ENCODE data around the gene ZNF428.
A peak's percentile ranks its signal among the peaks of the same experiment; 100 is the strongest.
"Not testable (repeated sequence)": the region's sequence is repeated elsewhere in the genome, so short reads cannot be mapped to it uniquely, and the experiment has no call there.

The ZNF428 gene, protein sequence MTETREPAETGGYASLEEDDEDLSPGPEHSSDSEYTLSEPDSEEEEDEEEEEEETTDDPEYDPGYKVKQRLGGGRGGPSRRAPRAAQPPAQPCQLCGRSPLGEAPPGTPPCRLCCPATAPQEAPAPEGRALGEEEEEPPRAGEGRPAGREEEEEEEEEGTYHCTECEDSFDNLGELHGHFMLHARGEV

DNA sequence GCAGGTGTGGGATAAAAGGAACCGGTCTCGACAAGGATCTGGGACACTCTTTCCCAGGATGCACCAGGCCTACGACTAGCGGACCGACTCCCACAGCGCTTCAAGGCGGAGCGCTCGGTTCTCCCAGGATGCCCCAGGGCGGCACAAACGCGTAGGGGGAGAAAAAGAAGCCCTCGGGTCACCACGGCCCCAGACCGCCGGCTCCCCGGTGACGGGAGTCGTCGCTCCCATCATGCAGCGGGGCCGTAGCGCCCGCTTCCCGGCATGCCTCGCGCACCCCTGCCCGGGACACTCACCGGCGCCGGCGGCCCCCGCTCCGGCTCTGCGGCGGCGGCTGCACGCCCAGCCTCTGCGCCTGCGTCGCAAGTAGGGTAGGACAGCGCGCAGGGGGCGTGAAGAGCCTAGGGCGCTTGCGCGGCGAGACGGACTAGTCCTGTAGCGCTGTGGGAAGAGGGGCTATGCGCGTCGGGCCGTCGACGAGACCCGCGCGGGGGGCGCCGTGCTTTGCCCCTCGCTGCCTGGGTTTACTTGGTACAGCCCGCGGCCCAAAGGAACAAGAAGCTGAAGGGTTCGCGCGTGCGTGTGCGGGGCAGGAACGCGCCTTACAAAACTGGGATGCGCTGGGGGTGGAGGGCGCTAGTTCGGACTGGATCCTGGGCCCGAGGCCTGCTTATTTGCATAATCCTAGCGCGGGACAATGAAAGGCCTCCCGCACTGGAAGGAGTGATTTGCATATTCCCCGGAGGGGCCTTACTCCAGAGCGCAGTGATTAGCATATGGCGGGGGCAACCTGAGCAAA, at the start of gene ZNF428:
TSS of gene ZNF428 (minus strand) at position 368 of the 799 bp plus-strand sequence. CDS start 5,325 bp downstream, outside the sequence.
- peak; percentile 71 for DNase-seq

DNA sequence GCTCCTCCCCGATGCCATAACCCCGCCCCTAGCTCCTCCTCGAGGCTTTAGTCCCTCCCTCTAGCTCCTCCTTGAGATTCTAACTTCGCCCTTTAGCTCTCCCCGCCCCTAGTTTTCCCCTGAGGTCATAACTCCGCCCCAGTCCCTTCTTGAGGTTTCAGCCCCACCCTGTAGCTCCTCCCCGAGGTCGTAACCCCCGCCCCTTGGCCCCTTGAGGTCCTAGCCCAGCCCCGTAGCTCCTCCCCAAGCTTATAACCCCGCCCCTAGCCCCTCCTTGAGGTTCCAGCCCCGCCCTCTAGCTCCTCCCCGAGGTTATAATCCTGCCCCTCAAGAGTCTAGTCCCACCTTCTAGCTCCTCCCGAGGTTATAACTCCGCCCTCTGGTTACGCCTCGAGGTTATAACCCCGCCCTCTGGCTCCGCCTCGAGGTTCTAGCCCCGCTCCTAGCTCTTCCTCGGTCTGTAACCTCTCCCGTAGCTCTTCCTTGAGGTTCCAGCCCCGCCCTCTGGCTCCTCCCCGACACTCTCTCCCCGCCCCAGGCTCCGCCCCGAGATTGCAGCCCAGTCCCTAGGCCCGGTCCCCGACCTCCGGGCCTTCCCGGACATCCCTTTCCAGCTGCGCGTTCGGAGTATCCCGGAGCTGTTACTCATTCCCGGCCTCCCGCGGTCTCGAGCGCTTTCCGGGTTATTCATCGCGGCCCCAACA, 49.1 kb upstream of the ZNF428 start:
- peak; percentile 86 for DNase-seq

- DNase-seq: peak; percentile 92
These were observed 48.5 kb upstream of the ZNF428 start for GRCh38 chr19:43667876-43668405.

DNA sequence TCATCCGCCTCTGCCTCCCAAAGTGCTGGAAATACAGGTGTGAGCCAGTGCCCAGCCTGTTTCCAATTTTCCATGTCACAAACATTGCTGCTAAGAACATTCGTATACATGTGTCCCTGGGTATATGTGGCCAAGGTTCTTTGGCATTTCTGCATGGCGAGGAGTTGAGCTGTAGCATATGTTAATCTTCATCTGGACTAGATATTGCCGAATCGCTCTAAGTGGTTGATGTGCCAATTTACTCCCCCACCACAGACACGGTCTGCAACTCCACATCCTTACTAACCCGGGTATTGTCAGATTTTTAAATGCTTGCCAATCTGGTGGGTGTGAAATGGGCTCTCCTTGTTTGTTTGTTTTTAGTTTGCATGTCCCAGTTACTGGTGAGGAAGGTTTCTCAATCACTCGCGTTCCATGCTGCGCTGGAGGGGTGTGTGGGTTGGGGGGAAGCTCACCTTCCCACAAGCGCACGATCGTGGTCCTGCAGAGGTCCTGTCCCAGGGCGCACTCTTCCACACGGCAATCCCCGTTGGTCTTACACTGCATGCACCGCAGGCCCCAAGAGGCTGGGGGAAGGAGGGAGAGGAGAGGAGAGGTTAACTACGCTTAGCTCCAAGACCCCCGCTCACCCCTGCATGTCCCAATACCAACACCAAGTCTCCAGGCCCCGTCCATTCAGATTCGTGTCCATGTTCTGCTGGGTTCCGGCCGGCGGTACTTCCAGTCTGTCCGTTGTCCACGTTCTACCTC, 47.9 kb upstream of the ZNF428 start:
- DNase-seq: no peak

GRCh38 chr19:43664018-43664417, 44.6 kb upstream of the ZNF428 start:
- no peak for DNase-seq

DNA sequence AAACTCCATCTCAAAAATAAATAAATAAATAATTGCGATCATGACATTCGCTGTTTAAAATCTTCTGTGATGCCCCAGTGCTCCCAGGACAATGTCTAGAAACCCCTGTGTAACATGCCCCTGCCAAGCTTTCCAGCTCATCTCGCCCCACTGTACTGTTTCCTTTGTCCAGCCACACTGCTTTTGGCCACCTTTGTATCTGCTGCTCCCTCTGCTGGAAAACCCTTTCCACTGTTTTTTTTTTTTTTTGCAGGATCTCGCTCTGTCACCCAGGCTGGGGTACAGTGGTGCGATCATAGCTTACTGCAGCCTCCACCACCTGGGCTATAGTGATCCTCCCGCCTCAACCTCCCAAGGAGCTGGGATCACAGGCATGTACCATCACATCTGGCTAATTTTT, 43.1 kb upstream of the ZNF428 start:
- DNase-seq: no peak

DNA sequence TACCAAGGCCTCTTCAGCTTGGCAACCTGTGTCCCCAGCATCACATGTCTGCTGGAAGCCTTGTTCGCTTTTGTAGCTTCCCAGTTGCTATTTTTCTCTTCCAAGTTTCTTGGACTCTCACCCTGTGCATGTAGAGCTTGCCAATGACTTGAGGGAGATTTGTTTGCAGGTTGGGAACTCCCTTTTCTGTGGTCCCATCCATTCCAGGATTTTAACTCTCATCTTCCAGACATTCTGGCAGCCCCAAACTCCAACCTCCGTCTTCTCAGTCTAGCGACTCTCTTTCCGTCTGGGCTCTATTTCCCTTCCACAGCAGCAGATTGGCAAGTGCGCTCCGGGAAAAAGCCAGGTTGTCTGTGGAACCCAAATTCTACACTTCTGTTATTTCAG, 41.5 kb upstream of the ZNF428 start:
- DNase-seq: no peak

GRCh38 chr19:43660301-43660970, 41.0 kb upstream of the ZNF428 start:
- no peak for DNase-seq

DNA sequence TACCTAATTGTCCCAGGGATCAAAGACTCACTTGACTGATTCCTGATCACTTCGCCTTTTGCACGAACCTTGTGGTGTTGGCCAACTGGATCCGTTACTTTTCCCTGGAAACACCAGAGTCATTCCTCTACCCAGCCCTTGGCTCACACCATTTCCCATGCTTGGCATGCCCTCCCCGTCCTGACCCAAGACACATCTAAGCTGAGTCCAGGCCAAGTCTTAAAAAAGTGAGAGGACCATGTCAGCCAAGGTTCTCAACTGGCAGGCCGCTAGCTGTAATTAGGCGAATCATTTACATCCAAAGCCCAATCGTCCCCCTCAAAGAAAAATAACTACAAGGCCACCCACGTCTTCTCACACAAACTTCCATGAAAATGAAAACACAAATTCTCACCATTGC, 39.1 kb upstream of the ZNF428 start:
- DNase-seq: no peak

DNA sequence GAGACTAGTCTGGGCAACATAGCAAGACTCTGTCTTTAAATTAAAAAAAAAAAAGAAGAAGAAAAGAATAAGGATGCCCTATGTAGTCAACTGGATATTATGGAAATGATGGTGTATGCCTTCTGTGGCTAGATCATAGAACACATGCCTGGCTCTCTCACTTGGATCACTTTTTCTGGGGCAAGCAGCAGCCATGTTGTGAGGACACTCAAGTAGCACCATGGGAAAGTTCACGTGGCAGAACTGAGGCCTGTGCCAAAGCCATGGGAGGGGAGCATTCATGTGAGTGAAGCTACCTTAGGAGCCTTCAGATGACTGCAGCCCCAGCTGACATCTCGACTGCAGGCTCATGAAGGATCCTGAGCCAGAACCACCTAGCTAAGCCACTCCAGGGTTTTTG, 38.6 kb upstream of the ZNF428 start:
- DNase-seq: no peak

DNA sequence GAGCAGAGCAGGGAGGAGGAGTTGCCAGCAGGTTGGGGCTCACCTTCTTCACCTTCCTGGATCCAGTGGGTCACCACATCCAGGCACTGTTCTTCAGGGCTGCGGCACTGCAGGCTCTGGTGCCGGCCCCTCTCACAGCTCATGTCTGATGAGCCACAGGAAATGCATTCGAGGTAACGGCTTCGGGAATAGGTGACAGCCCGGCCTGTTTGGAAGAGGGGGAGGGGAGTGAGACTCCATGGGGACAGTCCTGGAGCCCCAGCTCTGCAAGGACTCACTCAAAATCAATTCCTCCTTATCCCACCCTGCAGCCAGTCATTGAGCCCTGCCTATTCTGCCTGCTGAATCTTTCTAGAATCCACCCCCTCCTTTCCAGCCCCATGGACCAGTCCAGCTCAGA, 37.0 kb upstream of the ZNF428 start:
- no peak for DNase-seq

GRCh38 chr19:43652546-43652874, 33.1 kb upstream of the ZNF428 start:
- no peak for DNase-seq

- peak; percentile 47 for DNase-seq
These were observed 32.5 kb upstream of the ZNF428 start for GRCh38 chr19:43651758-43652545.

DNA sequence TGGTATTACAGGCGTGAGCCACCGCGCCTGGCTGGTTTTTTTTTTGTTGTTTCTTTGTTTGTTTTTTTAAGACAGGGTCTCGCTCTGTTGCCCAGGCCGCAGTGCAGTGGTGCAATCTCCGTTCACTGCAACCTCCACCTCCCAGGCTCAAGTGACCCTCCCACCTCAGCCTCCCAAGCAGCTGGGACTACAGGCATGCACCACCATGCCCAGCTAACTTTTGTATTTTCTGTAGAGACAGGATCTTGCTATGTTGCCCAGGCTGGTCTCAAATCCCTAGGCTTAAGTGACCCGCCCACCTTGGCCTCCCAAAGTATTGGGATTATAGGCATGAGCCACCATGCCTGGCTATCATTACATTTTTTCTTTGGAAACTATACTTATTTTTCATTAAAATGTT, 30.8 kb upstream of the ZNF428 start:
- DNase-seq: not testable (repeated sequence)

DNA sequence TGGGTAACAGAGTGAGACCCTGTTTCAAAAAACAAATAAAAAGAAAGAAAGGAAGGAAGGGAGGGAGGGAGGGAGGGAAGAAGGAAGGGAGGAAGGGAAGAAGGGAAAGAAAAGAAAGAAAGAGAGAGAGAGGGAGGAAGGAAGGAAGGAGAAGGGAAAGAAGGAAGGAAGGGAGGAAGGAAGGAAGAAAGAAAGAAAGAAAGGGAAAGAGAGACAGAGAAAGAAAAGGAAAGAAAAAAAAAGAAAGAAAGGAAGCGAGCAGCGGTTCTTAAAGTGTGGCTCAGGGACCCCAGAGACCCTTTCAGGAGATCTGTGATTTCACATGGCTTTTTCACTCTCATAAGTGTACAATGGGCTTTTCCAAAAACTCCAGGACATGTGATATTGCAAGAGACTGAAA, 30.1 kb upstream of the ZNF428 start:
- no peak for DNase-seq

- no peak for DNase-seq
These were observed 29.2 kb upstream of the ZNF428 start for GRCh38 chr19:43648633-43649032.

DNA sequence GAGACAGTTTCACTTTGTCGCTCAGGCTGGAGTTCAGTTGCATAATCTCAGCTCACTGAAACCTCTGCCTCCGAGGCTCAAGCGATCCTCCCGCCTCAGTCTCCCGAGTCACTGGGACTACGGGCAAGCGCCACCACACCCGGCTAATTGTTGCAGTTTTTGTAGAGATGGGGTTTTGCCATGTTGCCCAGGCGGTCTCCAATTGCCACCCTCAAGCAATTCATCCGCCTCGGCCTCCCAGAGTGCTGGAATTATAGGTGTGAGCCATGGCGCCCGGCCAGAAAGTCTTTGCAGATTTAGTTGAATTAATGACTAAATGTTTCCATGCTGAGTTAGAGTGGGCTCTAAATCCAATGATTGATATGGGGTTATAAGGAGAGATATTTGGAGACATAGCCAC, 24.8 kb upstream of the ZNF428 start:
- DNase-seq: no peak

GRCh38 chr19:43643326-43643725, 23.9 kb upstream of the ZNF428 start:
- no peak for DNase-seq

DNA sequence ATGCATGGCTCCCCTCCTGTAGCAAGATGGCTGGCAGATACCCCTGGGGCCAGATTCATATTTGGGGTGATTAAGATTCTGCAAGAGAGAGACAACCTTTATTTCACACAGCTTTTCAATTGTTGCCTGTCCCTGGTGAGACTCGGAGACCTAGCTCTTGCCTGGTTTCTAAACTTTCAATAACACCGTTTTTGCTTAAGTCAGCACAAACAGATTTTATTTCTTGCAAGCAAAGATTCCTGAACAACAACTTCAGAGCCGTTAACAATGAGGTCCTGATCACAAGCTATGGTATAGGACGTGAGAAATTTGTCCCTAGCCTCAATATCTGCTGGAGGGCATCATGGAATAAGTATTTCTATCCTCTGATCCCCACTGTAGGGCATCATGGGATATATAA, 23.1 kb upstream of the ZNF428 start:
- no peak for DNase-seq

GRCh38 chr19:43641333-43641732, 21.9 kb upstream of the ZNF428 start:
- no peak for DNase-seq

DNA sequence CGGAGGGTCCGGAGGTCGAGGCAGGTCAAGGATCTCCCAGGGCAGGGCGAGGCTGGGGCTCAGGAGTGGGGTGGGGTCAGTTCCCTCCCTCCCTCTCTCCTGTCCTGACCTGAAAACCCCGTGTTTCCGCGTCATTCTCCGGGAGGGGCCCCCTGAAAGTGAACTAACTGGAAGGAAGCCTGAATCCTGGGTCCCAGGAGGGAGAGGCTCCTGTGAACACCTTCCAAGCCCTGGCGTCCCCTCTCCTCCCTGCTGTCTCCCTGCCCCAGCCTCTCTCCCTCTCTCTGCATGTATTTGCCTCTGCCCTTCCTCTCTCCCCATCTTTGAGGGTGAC, 21.0 kb upstream of the ZNF428 start:
- no peak for DNase-seq
